ENCODE data around the gene TYMP. TPM values are rescaled to one million over a fixed set of nuclear protein-coding genes. Genes with fewer than 3 reads are reported as not detected.

TYMP gene, protein sequence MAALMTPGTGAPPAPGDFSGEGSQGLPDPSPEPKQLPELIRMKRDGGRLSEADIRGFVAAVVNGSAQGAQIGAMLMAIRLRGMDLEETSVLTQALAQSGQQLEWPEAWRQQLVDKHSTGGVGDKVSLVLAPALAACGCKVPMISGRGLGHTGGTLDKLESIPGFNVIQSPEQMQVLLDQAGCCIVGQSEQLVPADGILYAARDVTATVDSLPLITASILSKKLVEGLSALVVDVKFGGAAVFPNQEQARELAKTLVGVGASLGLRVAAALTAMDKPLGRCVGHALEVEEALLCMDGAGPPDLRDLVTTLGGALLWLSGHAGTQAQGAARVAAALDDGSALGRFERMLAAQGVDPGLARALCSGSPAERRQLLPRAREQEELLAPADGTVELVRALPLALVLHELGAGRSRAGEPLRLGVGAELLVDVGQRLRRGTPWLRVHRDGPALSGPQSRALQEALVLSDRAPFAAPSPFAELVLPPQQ
- total RNA-seq: 29.1 and 40.1 TPM in 2 replicates

DNA sequence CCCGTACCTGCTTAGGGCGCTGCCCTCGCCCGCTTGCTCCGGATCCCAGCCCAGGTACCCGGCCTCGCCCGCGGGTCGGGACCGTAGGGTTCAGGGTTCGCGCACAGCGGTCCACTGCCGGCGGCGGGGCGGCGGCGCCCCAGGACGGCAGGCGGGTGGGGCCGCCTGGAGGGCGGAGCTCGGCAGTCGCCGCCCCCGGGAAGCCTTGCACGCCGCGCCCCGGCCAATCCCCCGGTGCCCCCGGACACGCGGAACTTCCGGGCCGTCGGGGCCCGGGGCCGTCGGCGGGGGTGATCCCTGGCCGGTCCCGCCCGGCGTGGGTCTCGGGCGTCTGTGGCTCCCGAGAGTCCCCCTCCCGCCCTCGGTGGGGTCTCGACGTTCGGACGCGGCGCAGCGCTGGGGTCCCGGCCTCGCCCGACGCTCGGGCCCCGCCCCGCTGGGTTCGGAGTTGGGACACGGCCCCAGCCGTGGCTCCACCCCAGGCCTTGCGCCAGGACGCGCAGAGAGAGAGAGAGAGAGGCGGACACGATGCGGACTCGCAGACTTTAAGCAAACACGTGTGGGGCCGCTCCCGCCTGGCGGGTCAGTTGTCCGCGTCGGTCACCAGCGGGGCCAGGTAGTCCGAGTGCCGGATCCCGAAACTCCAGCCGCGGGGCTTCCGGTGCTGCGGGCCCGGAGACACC is at the start of gene TYMP:
Gene TYMP (minus strand): TSS at position 116 of the 683 bp plus-strand sequence. CDS start 303 bp downstream, outside the sequence.

DNA sequence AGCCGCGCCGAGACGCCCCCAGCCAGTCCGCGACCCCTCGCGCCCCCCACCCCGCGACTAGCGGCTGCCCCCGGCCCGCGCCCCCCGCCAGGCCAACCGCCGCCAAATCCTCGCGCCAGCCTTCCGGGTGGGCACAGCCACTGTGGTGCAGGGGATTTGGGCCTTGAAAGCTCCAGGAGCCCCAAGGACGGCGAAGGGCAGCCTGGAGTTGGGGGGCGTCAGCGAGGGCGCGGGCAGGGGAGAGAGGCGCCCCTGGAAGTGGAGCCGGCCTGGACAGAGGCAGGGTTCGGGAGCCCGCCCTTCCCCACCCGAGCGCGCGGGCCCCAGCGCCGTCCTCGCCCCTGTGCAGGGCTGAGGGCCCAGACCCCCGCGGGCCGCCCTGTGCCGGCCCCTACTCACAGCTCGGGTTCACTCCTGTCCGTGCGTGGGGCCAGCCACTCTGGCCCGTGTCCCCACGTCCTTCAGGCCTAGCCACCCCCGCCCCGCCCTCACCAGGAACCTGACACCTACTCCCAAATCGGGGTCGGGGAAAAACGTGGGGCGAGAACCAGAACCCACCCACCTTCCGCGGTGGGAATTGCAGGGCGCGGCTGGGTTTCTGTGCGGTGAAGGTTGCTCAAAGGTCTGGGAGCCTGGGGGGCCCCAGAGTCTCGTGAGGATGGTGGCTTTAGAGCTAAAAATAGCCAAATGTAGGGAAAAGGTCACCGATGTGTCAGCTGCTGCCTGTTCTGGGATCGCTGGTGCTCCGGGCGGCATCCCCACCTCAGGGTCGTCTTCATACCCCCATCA is 48.4 kb upstream of the TYMP start, which contains the start of gene CPT1B:
Gene CPT1B (minus strand): TSS at position 441 of the 789 bp plus-strand sequence. CDS start 512 bp downstream, outside the sequence.

DNA sequence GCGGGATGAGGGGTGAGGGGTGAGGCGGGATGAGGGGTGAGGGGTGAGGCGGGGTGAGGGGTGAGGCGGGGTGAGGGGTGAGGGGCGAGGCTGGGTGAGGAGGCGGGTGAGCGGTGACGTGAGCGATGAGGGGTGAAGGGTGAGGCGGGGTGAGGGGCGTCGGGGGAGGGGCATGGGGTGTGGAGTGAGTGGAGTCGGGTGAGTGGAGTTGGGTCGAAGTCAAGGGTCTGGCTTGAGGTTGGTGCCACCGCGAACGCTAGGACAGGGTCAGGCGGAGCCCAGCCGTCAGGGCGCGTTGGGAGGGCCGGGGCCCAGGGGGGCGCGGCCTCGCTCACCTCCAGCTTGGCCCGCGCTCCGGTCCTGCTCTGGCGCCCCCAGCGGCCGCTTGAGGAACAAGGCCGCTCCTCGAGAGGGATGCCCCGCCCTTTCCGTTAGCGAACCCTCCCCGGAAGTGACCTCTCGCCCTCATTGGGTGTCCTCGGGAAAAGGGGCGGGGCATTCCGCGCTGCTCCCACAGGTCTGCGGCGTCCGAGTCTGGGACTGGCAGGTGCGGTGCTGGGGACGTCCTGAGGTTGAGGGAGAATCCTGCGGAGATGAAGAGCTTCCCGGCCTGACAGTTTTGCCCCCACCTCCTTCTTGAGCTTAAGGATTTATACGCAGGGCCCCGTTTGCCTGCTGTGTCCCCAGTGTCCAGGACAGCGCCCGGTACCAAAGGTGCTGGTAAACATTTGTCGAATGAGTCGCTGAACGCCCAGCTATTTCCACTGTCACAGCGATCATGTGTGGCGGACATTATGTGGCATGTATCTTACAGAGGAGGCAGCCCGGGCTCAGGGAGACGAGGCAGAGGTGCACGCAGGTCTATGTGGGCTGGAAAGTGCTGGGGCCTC is 33.0 kb upstream of the TYMP start, which contains the start of gene SYCE3:
Gene SYCE3 (minus strand): TSS at position 397 of the 890 bp plus-strand sequence. CDS start 6,514 bp downstream, outside the sequence.

DNA sequence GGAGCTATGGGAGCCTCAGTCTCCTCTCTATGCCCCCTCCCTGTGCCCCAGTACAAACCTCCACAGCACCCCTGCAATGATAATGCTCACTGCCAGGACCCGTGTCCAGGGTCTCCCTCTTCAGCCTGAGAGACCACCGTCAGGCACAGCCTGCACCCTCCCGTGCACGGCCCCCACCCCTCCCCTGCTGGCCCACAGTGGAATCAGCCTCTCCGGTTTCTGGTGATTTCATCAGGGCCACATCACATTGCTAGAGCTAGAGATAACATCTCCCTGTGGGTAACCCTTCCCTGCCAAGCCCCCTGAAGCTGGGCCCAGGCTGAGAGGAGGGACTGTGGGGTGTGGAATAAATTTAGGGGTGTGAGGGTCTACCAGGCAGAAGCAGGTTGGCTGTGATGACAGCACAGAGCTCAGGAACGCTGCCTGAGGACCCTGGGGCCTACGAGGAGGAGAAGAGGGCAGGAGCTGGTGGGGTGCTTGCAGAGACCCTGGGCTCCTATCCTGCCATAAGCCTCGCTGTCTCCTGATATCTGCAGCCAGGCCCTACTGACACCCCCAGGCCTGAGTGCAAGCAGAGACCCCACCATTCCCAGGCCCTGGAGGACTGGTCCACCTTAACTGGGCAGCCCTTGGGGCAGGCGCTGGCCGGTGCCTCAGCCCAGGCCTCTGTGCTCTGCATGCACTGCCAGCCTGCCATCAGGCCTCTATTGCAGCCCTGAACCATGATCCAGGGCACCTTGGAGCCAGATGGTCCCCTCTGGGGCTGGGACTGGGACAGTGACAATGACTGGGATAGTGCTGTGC is 15.9 kb upstream of the TYMP start, which contains the start of gene KLHDC7B:
Gene KLHDC7B (plus strand): TSS at position 378 of the 804 bp plus-strand sequence. CDS start 345 bp downstream, at position 723.

DNA sequence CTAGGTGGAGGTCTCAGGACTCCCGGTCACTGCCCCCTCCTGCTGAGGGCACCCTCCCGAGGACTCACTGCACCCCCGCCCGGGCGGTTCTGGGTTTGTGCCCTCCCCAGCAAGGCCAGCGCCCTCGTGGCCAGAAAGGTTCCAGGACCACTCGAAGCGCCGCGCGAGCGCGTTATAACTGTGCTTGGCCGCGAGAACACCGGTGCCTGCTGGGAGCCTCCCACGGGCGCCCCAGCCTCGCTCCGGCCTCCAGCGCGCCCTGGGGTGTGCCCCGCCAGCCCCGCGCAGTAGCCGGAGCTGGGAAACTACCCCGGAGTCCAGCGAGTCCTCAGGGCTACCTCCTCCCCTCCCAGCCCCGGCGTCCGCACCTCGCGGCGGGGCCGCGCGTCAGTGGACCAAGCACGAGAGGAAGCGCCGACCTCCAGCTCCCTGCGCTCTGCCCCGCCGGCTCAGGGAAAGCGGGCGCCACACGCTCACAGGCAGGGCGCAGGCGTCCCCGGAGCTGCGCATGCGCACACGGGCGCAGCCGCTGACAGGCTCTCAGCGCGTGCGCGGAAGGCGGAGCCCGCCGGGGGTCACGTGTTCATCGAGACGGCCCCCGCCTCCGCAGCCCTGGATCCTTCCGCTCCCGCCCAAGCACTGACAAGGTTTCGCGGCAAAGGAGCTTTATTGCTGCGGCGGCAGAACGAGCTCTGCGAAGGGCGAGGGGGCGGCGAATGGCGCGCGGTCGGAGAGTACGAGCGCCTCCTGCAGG is 4.5 kb downstream of the TYMP start, which contains the start of gene SCO2:
Gene SCO2 (minus strand): TSS at position 495 of the 754 bp plus-strand sequence. CDS start 1,187 bp downstream, outside the sequence.

DNA sequence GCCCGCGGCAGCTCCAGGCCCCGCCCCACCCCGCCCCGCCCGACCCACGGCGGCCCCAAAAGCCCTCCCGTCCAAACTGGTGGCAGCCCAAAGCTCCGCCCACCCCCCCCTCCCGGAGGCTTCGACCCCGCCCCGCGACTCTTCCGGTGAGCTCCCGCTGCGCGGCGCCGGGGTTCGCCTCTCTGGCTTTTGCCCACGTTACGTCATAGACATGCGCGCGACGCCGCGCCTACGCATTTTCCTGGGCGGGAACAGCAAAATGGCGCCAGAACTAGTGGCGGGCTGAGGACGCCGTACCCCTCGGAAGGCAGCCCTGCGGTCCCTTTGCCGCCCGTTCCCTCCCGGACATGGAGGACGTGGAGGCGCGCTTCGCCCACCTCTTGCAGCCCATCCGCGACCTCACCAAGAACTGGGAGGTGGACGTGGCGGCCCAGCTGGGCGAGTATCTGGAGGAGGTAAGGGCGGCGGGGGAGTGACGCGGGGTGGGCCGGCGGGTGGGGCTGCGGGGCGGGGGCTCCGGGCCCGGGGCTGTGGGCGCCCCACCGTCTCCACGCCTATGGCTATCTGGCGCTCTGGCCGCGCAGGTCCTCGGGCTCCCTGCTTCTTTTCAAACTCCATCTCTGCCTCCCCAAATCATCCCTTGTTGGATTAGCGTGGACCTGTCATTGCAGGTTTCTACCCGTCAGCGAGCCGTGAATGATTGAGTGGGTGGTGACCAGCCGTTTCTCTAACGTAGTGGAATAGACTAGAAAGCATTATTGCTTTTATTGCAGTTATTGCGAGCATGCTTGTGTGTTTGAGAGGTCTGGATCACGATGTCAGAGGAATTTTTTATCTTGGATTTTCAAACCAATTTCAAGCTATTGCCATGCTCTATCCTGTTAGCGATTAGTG is 21.6 kb downstream of the TYMP start, which contains the start of gene NCAPH2:
Gene NCAPH2 (plus strand): TSS at position 234 of the 894 bp plus-strand sequence. CDS start 114 bp downstream, at position 348.

DNA sequence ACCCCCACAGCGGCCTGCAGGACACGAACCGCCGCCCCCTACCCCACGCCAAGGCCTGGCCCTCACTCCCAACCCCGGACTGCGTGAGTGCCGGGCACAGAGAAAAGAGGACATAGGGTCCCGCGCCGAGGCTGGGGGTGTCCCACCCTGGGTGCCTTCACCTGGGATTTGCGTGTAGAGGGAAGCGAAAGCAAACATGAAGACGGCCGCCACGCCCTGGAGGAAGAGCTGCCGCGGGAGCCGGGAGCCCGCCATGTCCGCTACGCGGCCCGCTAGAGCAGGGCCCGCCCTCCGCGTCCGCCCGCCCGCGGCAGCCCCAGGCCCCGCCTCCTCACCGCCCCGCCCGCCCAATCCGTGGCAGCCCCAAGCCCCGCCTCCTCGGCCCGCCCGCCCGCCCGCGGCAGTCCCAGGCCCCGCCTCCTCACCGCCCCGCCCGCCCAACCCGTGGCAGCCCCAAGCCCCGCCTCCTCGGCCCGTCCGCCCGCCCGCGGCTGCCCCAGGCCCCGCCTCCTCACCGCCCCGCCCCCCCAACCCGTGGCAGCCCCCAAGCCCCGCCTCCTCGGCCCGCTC is 22.3 kb downstream of the TYMP start, which contains the start of gene LMF2:
Gene LMF2 (minus strand): TSS at position 282 of the 570 bp plus-strand sequence. CDS start 27 bp downstream, at position 255.

DNA sequence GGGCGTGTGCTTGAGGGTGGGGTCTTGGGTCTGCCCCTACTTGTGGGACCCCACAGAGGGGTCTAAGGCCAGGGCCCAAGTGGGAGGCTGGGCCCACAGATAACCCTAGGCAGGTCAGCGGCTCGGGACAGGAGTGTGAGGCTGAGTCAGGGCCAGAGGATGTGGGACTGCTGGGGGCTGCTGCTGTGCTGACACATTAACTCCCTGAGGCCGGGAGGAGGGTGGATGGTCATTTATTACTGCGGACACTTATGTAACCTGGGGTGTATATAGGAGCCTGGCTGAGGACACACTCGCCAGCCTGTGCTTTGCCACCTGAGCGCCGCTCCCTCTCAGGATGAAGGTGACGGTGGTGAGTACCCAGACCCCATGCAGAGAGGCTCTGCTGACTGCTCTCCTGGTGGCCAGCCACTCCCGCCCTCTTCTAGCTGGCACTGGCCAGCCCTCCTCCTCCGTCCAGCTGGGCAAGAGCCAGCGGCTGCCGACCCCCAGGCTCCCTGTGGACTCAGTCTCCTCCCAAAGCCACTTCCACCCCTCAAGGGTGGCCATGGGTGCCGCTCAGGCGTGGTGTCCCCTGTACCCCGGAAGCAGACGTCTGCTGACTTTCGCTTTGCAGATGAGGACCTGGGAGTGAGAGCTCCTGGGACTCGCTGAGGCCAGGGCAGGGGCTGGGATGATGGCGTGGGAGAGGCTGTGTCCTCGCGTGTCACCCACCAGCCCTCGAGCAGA is 43.1 kb downstream of the TYMP start, which contains the start of gene MIOX:
Gene MIOX (plus strand): TSS at position 299 of the 729 bp plus-strand sequence. CDS start 39 bp downstream, at position 338.

DNA sequence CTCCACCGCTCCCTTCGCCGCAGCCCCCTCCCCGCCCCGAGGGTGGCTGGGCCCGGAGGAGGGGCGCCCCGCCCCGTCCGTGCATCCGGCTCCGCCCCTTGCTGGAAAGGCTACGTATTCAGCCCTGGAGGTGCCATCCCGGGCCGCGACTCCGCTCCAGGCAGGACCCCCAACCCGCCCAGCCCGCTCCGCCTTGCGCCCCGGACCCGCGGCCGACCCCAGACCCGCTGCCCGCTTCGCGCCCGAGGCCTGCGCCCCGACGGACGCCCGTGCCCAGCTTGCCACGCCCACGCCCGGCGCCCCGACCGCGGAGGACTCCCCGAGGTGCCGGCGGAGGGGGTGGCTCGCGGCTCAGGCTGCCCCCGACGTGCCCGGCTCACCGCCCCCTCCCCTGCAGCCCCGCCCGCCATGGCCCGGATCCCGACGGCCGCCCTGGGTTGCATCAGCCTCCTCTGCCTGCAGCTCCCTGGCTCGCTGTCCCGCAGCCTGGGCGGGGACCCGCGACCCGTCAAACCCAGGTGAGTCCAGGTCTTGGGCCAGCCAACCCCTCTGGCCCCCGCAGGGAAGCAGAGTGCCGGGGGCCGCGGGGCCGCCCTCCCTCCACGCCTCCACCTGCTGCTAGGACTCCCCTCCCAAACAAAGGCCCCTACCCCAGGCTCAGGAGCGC is 48.2 kb downstream of the TYMP start, which contains the start of gene ADM2:
Gene ADM2 (plus strand): TSS at position 104 of the 667 bp plus-strand sequence. CDS start 305 bp downstream, at position 409.

Other genes with a start within 250 kb of the TYMP start
- 161 and 185 TPM in 2 replicates for gene PLXNB2, start 222.4 kb downstream of the TYMP start, total RNA-seq
- 1.4 and 5.0 TPM in 2 replicates for gene DENND6B, start 203.0 kb downstream of the TYMP start, total RNA-seq
- gene PPP6R2, start 186.7 kb downstream of the TYMP start, total RNA-seq: 53.0 and 61.1 TPM in 2 replicates
- gene SBF1, start 55.0 kb downstream of the TYMP start, total RNA-seq: 58.5 and 60.5 TPM in 2 replicates
- 6.9 and 20.2 TPM in 2 replicates for gene ADM2, start 48.5 kb downstream of the TYMP start, total RNA-seq
- gene MIOX, start 43.2 kb downstream of the TYMP start, total RNA-seq: not detected in 2 replicates
- gene LMF2, start 22.3 kb downstream of the TYMP start, total RNA-seq: 106 and 126 TPM in 2 replicates
- 62.6 and 65.2 TPM in 2 replicates for gene NCAPH2, start 21.8 kb downstream of the TYMP start, total RNA-seq
- 0.58 and 1.4 TPM in 2 replicates for gene SCO2, start 4.4 kb downstream of the TYMP start, total RNA-seq
- gene KLHDC7B, start 15.9 kb upstream of the TYMP start, total RNA-seq: not detected in 2 replicates
- not detected in 2 replicates for gene SYCE3, start 32.9 kb upstream of the TYMP start, total RNA-seq
- gene CPT1B, start 48.4 kb upstream of the TYMP start, total RNA-seq: 0.18 TPM in 1 of 2 replicates, not detected in the other
- 20.2 and 30.6 TPM in 2 replicates for gene CHKB, start 52.8 kb upstream of the TYMP start, total RNA-seq
- under 0.01 TPM in 2 replicates for gene MAPK8IP2, start 70.8 kb upstream of the TYMP start, total RNA-seq
- 29.4 and 41.8 TPM in 2 replicates for gene ARSA, start 98.1 kb upstream of the TYMP start, total RNA-seq
- gene SHANK3, start 142.8 kb upstream of the TYMP start, total RNA-seq: 0.89 and 1.2 TPM in 2 replicates
- not detected in 2 replicates for gene ACR, start 208.2 kb upstream of the TYMP start, total RNA-seq